ENCODE measurements around the gene KDR.

DNA sequence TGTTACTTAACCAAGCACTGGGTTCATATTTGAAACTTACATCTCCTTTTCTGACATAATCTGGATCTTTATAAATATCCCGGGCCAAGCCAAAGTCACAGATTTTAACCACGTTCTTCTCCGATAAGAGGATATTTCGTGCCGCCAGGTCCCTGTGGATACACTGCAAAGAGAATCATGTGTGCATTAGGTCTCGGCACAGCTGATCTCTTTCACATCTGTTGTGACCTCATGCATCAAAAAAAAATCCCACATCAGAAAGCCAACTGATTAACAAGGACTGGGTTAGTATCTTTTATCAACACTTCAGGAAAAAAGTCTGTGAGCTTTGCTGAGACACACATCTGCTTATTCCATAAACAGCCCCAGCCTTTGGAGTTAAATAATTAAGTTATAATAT, 35.5 kb downstream of the KDR start:
- TF ChIP-seq, protein P1, sequence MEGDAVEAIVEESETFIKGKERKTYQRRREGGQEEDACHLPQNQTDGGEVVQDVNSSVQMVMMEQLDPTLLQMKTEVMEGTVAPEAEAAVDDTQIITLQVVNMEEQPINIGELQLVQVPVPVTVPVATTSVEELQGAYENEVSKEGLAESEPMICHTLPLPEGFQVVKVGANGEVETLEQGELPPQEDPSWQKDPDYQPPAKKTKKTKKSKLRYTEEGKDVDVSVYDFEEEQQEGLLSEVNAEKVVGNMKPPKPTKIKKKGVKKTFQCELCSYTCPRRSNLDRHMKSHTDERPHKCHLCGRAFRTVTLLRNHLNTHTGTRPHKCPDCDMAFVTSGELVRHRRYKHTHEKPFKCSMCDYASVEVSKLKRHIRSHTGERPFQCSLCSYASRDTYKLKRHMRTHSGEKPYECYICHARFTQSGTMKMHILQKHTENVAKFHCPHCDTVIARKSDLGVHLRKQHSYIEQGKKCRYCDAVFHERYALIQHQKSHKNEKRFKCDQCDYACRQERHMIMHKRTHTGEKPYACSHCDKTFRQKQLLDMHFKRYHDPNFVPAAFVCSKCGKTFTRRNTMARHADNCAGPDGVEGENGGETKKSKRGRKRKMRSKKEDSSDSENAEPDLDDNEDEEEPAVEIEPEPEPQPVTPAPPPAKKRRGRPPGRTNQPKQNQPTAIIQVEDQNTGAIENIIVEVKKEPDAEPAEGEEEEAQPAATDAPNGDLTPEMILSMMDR (conservative IDR thresholded peaks at IDR 0.05) = no peak
- no peak for TF ChIP-seq EZH2 (IDR thresholded peaks at IDR 0.05; ENCODE audit: low read depth)
